Endothelial cell of umbilical vein (primary cell): ENCODE data around the gene RNF19B. TPM values are rescaled to one million over a fixed set of nuclear protein-coding genes. Genes with fewer than 3 reads are reported as not detected.

Experiments used
- BruUV-seq: library from RNA; stranded (reverse); fragments of 400-500 nt; replicated peaks from 2 replicates; lab custom pipeline; 2021; lab: Mats Ljungman, UMichigan
- CTCF ChIA-PET: fragments of 300-600, 350-600 bp; sonication (Branson Sonifier 250); formaldehyde crosslinking; loops from one replicate; lab custom pipeline; 2021; ENCODE audit warnings: antibody characterized with exemption, inconsistent platforms; lab: Charles Lee
- POLR2A ChIA-PET: fragments of 300-600, 350-600 bp; sonication (Branson Sonifier 250); formaldehyde crosslinking; loops from one replicate; lab custom pipeline; 2021; ENCODE audit warnings: antibody characterized with exemption, inconsistent platforms; lab: Charles Lee
- DNase-seq: peaks from one replicate; pipeline ENCODE4 v3.0.0-alpha.2; 2011; ENCODE audit warnings: low read depth, low spot score
- FAIRE-seq: peaks from 2 replicates; lab custom pipeline; 2011; peaks lifted over from hg19 to GRCh38; lab: Jason Lieb, UNC
- H2AFZ ChIP-seq: 2 replicates; pipeline ENCODE4 v1.6.0; 2012; ENCODE audit warnings: low read depth, low read length, control low read depth, inconsistent platforms
- H3K27ac ChIP-seq: 2 replicates; pipeline ENCODE4 v1.5.1; 2011; ENCODE audit warnings: low read depth, mild to moderate bottlenecking, control low read depth, low read length, moderate library complexity; ENCODE audit not compliant: insufficient read depth
- H3K27me3 ChIP-seq, 2 experiments: 2 replicates each; pipeline versions ENCODE4 v1.6.0 to v1.6.1; 2011; ENCODE audit warnings: low read length in 2 of 2, mixed read lengths in 1 of 2; ENCODE audit not compliant: control insufficient read depth in 2 of 2, insufficient read depth in 2 of 2
- H3K36me3 ChIP-seq, 2 experiments: 2 replicates in 1 of 2; 3 replicates in 1 of 2; pipeline ENCODE4 v1.5.1; 2011; ENCODE audit warnings: low read length in 2 of 2, mild to moderate bottlenecking in 1 of 2, moderate library complexity in 1 of 2; ENCODE audit not compliant: control insufficient read depth in 2 of 2, insufficient read depth in 2 of 2; ENCODE audit errors: extremely low read depth in 1 of 2
- H3K4me1 ChIP-seq: 3 replicates; pipeline ENCODE4 v1.5.1; 2011; ENCODE audit warnings: mild to moderate bottlenecking, low read length; ENCODE audit not compliant: control insufficient read depth, insufficient read depth; ENCODE audit errors: extremely low read depth
- H3K4me2 ChIP-seq: 2 replicates; pipeline ENCODE4 v1.6.1; 2011; ENCODE audit warnings: low read length, control low read depth, mixed read lengths; ENCODE audit not compliant: insufficient read depth
- H3K4me3 ChIP-seq, 3 experiments: fragments of 200-600 bp in 1 of 3; sonication (generic), shearing (Covaris generic) in 1 of 3; replicated peaks in 1 of 3; 2 replicates each; pipeline ENCODE4 v1.5.1; 2011 to 2016; ENCODE audit warnings: control low read depth in 3 of 3, low read length in 3 of 3, mild to moderate bottlenecking in 2 of 3, inconsistent platforms in 1 of 3, low read depth in 1 of 3, moderate library complexity in 1 of 3; ENCODE audit not compliant: insufficient read depth in 1 of 3
- H3K79me2 ChIP-seq: 2 replicates; pipeline ENCODE4 v1.6.0; 2012; ENCODE audit warnings: low read length, inconsistent platforms; ENCODE audit not compliant: control insufficient read depth, insufficient read depth
- H3K9ac ChIP-seq: replicated peaks from 2 replicates; pipeline ENCODE3; 2011; ENCODE audit warnings: low read length, control low read depth; ENCODE audit not compliant: insufficient read depth; ENCODE audit errors: extremely low read depth
- H3K9me1 ChIP-seq: replicated peaks from 3 replicates; pipeline ENCODE4 v1.6.0; 2011; ENCODE audit warnings: mild to moderate bottlenecking, low read length; ENCODE audit not compliant: control insufficient read depth, insufficient read depth; ENCODE audit errors: extremely low read depth
- H3K9me3 ChIP-seq: replicated peaks from 2 replicates; pipeline ENCODE4 v1.5.1; 2012; ENCODE audit warnings: low read length, inconsistent platforms; ENCODE audit not compliant: control insufficient read depth, insufficient read depth
- H4K20me1 ChIP-seq: replicated peaks from 2 replicates; pipeline ENCODE3; 2011; ENCODE audit warnings: mild to moderate bottlenecking, low read length; ENCODE audit not compliant: control insufficient read depth, insufficient read depth; ENCODE audit errors: extremely low read depth
- EZH2 ChIP-seq: IDR thresholded peaks from 2 replicates; pipeline ENCODE4 v1.6.1; 2012; ENCODE audit warnings: borderline replicate concordance, low read depth, mild to moderate bottlenecking, moderate library complexity, low read length, inconsistent platforms; ENCODE audit not compliant: severe bottlenecking
- FOS ChIP-seq: IDR thresholded peaks from 2 replicates; pipeline ENCODE4 v1.6.1; 2011; ENCODE audit warnings: mild to moderate bottlenecking, low read length, moderate library complexity, borderline replicate concordance; ENCODE audit not compliant: insufficient read depth
- GATA2 ChIP-seq: IDR thresholded peaks from 2 replicates; pipeline ENCODE4 v1.7.0; 2011; ENCODE audit warnings: low read depth, mild to moderate bottlenecking, moderate library complexity, mixed read lengths, low read length; ENCODE audit not compliant: insufficient read length, insufficient read depth
- JUN ChIP-seq: IDR thresholded peaks from 2 replicates; pipeline ENCODE4 v1.6.1; 2011; ENCODE audit warnings: borderline replicate concordance, low read depth; ENCODE audit not compliant: insufficient read length, insufficient read depth
- MYC ChIP-seq: IDR thresholded peaks from one replicate; pipeline ENCODE4 v1.6.1; 2011; ENCODE audit warnings: mild to moderate bottlenecking, low read depth, low read length
- POLR2A ChIP-seq: IDR thresholded peaks from 2 replicates; pipeline ENCODE4 v1.6.1; 2012; ENCODE audit warnings: low read depth, mild to moderate bottlenecking, control low read depth, low read length
- POLR2AphosphoS5 ChIP-seq: IDR thresholded peaks from 2 replicates; pipeline ENCODE4 v1.6.1; 2012; ENCODE audit warnings: low read depth, mild to moderate bottlenecking, control low read depth, low read length, moderate library complexity; ENCODE audit not compliant: insufficient read depth
- dilution Hi-C: fragments of 300-500 bp; cut with MboI; formaldehyde crosslinking; loops from one replicate; pipeline ENCODE4 v1.15.0; 2019; ENCODE audit warnings: low sequenced_read_pairs; ENCODE audit not compliant: extremely low pct_ligation_motif_present
- intact Hi-C: fragments of 100-400 bp; cut with micrococcal nuclease; formaldehyde crosslinking; loops from one replicate; pipeline ENCODE4 v1.10.0; 2022
- polyA plus RNA-seq, 4 experiments: library from polyadenylated mRNA; depleted of rRNA in 3 of 4; stranded (reverse) in 3 of 4; unstranded in 1 of 4; fragments of >200 nt; gene quantifications; 2 replicates each; pipeline versions ENCODE4 v1.2.1 to v1.2.3, GENCODE V29; 2011 to 2012; ENCODE audit warnings: missing spikeins in 1 of 4
- total RNA-seq: library from RNA; stranded (reverse); gene quantifications from 2 replicates; pipeline ENCODE4 v1.2.3, GENCODE V29; 2021
- TF ChIP-seq, protein P1 (sequence below): IDR thresholded peaks from 2 replicates; pipeline ENCODE4 v1.6.1; 2011; ENCODE audit not compliant: insufficient read depth, insufficient read length
- TF ChIP-seq, protein P2 (sequence below), 2 donors: IDR thresholded peaks; 1 replicate in 1 of 2; 2 replicates in 1 of 2; pipeline ENCODE4 v1.5.1; 2011; ENCODE audit warnings: low read length in 2 of 2, mild to moderate bottlenecking in 2 of 2, moderate library complexity in 2 of 2, control low read depth in 1 of 2, inconsistent platforms in 1 of 2, low read depth in 1 of 2; ENCODE audit not compliant: insufficient read depth in 1 of 2; ENCODE audit errors: extremely low read depth in 1 of 2

The RNF19B gene
- total and polyA plus RNA-seq, 2 donors (not counting 3 experiments of a cell fraction or from before 2014, with no cell fraction given): 19.2 to 25.6 TPM

DNA sequence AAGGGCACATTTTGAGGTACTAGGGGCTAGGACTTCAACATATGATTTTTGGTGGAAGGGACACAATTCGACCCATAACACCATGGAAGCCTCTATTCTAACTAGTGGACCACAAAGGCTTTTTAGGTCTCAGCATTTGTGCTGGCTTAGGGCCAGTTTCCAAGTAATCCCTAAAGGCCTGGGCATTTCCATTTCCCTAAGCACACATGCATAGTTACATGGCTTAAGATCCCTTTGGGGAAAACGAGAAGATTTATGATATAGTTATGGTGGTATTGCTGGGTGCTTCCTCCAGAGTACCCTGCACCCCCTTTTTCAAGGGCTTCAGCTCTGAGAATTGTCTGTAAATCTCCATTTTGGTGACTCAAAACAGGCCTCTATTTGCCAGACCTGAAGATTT lies 35.2 kb downstream of the RNF19B start:
- CTCF ChIA-PET: interaction anchor here (1.8 to 7.4 kb wide), 2 partner anchors 78 to 157 kb away, joined by 6 to 340 read pairs; no protein-coding TSS in a partner anchor
- no peaks in the 10 kb centered on the region for H3K9me3 ChIP-seq
- POLR2A ChIA-PET: no interaction called here
- H3K4me1 ChIP-seq: peaks cover 9% of the 10 kb centered on the region
- H3K36me3 ChIP-seq: no peaks in the 10 kb centered on the region
- no peak for DNase-seq
- H3K79me2 ChIP-seq: no peaks in the 10 kb centered on the region
- intact Hi-C loops (no loop called here), dilution Hi-C loops (no loop called here)
- no peak overlapping the region for H3K4me3 ChIP-seq
- H4K20me1 ChIP-seq: no peaks in the 10 kb centered on the region
- no TSS peak for BruUV-seq
- H3K27ac ChIP-seq: no peak overlapping the region
- H3K27me3 ChIP-seq: peaks cover 0 to 3% of the 10 kb centered on the region in 2 experiments
- no peaks in the 10 kb centered on the region for H3K9me1 ChIP-seq
- H3K4me2 ChIP-seq: no peak overlapping the region
- no peak for FAIRE-seq
- no peak overlapping the region for H3K9ac ChIP-seq
- no peak overlapping the region for H2AFZ ChIP-seq
- TF ChIP-seq POLR2AphosphoS5 (no peak), JUN (no peak), EZH2 (no peak), FOS (no peak), POLR2A (no peak), GATA2 (no peak), MYC (no peak)
- TF ChIP-seq, protein P1, sequence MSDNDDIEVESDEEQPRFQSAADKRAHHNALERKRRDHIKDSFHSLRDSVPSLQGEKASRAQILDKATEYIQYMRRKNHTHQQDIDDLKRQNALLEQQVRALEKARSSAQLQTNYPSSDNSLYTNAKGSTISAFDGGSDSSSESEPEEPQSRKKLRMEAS: no peak
- TF ChIP-seq, protein P2, sequence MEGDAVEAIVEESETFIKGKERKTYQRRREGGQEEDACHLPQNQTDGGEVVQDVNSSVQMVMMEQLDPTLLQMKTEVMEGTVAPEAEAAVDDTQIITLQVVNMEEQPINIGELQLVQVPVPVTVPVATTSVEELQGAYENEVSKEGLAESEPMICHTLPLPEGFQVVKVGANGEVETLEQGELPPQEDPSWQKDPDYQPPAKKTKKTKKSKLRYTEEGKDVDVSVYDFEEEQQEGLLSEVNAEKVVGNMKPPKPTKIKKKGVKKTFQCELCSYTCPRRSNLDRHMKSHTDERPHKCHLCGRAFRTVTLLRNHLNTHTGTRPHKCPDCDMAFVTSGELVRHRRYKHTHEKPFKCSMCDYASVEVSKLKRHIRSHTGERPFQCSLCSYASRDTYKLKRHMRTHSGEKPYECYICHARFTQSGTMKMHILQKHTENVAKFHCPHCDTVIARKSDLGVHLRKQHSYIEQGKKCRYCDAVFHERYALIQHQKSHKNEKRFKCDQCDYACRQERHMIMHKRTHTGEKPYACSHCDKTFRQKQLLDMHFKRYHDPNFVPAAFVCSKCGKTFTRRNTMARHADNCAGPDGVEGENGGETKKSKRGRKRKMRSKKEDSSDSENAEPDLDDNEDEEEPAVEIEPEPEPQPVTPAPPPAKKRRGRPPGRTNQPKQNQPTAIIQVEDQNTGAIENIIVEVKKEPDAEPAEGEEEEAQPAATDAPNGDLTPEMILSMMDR (IDR thresholded peaks at IDR 0.05; ENCODE audit: extremely low read depth in 1 of 2, insufficient read depth in 1 of 2, low read depth in 1 of 2, low read length in 2 of 2): no peak
